WTC11 (cell line): ENCODE measurements around the gene GCK.

Source experiments
- CTCF ChIP-seq: fragments of 200-600 bp; IDR thresholded peaks from 2 replicates; pipeline ENCODE4 v1.8.0; 2022; ENCODE audit warnings: antibody characterized with exemption
- TF ChIP-seq, protein P1 (sequence below): sonication (generic); formaldehyde crosslinking; IDR thresholded peaks from 2 replicates; pipeline ENCODE4 v1.8.1; 2023; ENCODE audit warnings: mild to moderate bottlenecking, missing genetic modification reagents, moderate library complexity

- TF ChIP-seq, protein P1, sequence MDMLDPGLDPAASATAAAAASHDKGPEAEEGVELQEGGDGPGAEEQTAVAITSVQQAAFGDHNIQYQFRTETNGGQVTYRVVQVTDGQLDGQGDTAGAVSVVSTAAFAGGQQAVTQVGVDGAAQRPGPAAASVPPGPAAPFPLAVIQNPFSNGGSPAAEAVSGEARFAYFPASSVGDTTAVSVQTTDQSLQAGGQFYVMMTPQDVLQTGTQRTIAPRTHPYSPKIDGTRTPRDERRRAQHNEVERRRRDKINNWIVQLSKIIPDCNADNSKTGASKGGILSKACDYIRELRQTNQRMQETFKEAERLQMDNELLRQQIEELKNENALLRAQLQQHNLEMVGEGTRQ (CRISPR knock-in tag): no peak
- TF ChIP-seq CTCF: no peak
Measured at GRCh38 chr7:44217852-44218402, 28.7 kb upstream of the GCK start.
